Testis (tissue), 3 donors: Measurements from ENCODE around the gene PARVB. TPM values are rescaled to one million over a fixed set of nuclear protein-coding genes. Genes with fewer than 3 reads are reported as not detected.

Experiments
- DNase-seq: peaks from one replicate; pipeline ENCODE4 v3.0.0-alpha.2; 2019
- H3K27ac ChIP-seq, 2 donors: fragments of 200-600 bp; sonication (generic); one replicate each; pipeline ENCODE4 v1.5.1; 2019
- H3K27me3 ChIP-seq: fragments of 200-600 bp; sonication (generic); one replicate; pipeline ENCODE4 v1.5.1; 2019
- H3K36me3 ChIP-seq: fragments of 200-600 bp; sonication (generic); one replicate; pipeline ENCODE4 v1.5.1; 2017; ENCODE audit warnings: low read depth; ENCODE audit errors: missing control alignments
- H3K4me1 ChIP-seq: fragments of 200-600 bp; sonication (generic); one replicate; pipeline ENCODE4 v1.5.1; 2019
- H3K4me3 ChIP-seq, 2 donors: fragments of 200-600 bp; sonication (generic); one replicate each; pipeline ENCODE4 v1.5.1; 2017 to 2019
- H3K9me3 ChIP-seq: fragments of 200-600 bp; sonication (generic); one replicate; pipeline ENCODE4 v1.5.1; 2017
- CTCF ChIP-seq, 3 experiments: fragments of 450-650 bp in 2 of 3; fragments of 200-600 bp in 1 of 3; sonication (generic) in 1 of 3; IDR thresholded peaks; one replicate each; pipeline ENCODE4 v1.5.1; 2016 to 2019; ENCODE audit warnings: antibody characterized with exemption in 3 of 3, mild to moderate bottlenecking in 2 of 3, moderate library complexity in 1 of 3
- POLR2A ChIP-seq: fragments of 450-650 bp; IDR thresholded peaks from one replicate; pipeline ENCODE4 v1.6.1; 2017; ENCODE audit warnings: antibody characterized with exemption, mild to moderate bottlenecking, moderate library complexity
- WGBS, 2 donors: methylation state at CpG; one replicate each; pipeline ENCODE4 v1.1.5; 2018; 5-methylcytosine and 5-hydroxymethylcytosine counted together
- intact Hi-C: fragments of 100-400 bp; cut with DNase I; formaldehyde crosslinking; loops from one replicate; pipeline ENCODE4 v1.15.1; 2023; ENCODE audit warnings: low total_unique reads
- polyA plus RNA-seq: library from polyadenylated mRNA; stranded (reverse); fragments of 350-450 nt; fragmentation: Illumina TruSeq; extraction: RNeasy Lipid Tissue Mini Kit (QIAGEN cat#74804); gene quantifications from one replicate; pipeline ENCODE4 v1.2.3, GENCODE V29; 2014; ENCODE audit warnings: low read depth, low replicate concordance; ENCODE audit not compliant: insufficient read depth
- total RNA-seq, 2 donors: library from RNA; depleted of rRNA; stranded (reverse); fragments of >200 nt; gene quantifications; one replicate each; pipeline ENCODE4 v1.2.3, GENCODE V29; 2016

Gene PARVB
- total and polyA plus RNA-seq, 3 donors from 2014 or later, result 11.6 to 27.5 (median 23.7) TPM

- WGBS, 2 donors, result 68 to 69% methylated on average over 8 of the region's 8 CpGs
- Histone ChIP-seq H3K4me1 (peaks cover 7% of the 10 kb centered on the region), H3K36me3 (no peaks in the 10 kb centered on the region), H3K27ac (no peak overlapping the region), H3K4me3 (no peak overlapping the region), H3K27me3 (no peaks in the 10 kb centered on the region), H3K9me3 (no peaks in the 10 kb centered on the region)
- intact Hi-C loops, result no loop called here
- TF ChIP-seq POLR2A (no peak), CTCF (IDR thresholded peaks at IDR 0.05) (no peak)
- no peak for DNase-seq
Measured at GRCh38 chr22:44033694-44034093, 9.6 kb downstream of the PARVB start.

- Histone ChIP-seq H3K27me3 (no peaks in the 10 kb centered on the region), H3K27ac (no peak overlapping the region), H3K4me1 (peaks cover 10% of the 10 kb centered on the region), H3K36me3 (no peaks in the 10 kb centered on the region), H3K9me3 (no peaks in the 10 kb centered on the region), H3K4me3 (no peak overlapping the region)
- intact Hi-C loops, result no loop called here
- 62 to 76% methylated on average over 9 of the region's 9 CpGs for WGBS, 2 donors
- TF ChIP-seq CTCF (IDR thresholded peaks at IDR 0.05) (no peak), POLR2A (no peak)
- peak; percentile 33 for DNase-seq
Measured at GRCh38 chr22:44037519-44038375, 13.6 kb downstream of the PARVB start.

GRCh38 chr22:44039566-44040171, 15.6 kb downstream of the PARVB start:
- TF ChIP-seq CTCF (IDR thresholded peaks at IDR 0.05) (no peak), POLR2A (no peak)
- no peak overlapping the region for H3K27ac ChIP-seq
- intact Hi-C loops, result no loop called here
- no peaks in the 10 kb centered on the region for H3K9me3 ChIP-seq
- DNase-seq, result no peak
- peaks cover 10% of the 10 kb centered on the region for H3K4me1 ChIP-seq
- H3K4me3 ChIP-seq, result no peak overlapping the region
- H3K27me3 ChIP-seq, result no peaks in the 10 kb centered on the region
- H3K36me3 ChIP-seq, result no peaks in the 10 kb centered on the region
- 93 to 96% methylated on average over 8 of the region's 8 CpGs for WGBS, 2 donors

DNA sequence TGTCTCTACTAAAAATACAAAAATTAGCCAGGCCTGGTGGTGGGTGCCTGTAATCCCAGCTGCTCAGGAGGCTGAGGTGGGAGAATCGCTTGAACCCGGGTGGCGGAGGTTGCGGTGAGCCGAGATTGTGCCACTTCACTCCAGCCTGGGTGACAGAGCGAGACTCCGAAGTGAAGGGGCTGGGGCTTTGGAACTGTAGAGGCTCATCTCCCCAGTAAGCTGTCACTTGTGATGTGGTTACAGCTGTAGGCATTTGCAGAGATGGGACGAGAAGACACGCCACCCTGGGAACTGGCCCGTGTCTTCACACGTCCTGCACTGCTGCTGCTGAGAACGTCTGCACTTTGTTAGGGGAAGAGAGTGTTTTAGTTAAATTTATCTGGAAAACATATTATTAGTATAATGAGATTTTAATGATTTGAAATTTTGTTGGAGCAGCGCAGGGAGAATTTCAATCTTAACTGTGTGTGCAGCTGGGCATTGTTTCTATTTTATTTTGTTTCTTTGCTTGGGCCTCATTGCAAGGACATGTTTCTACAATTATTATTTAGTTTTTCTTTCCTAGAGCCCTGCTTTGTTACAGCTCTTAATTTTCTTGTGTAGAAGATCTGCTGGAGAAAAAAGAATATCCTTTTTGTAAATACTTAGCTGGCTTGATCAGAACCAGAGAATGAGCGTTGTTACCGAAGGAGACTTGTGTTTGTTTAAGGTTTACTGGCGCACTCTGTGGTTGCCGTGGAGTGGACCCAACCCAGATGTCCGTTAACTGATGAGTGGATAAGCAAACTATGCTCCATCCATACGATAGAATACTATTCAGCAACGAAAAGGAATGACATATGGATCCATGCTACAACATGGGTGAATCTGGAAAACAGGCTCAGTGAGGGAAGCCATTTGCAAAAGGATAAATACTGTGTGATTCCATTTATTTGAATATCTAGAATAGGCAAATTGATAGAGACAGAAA, 18.4 kb downstream of the PARVB start:
- intact Hi-C loops, result no loop called here
- H3K27ac ChIP-seq, result no peak overlapping the region
- no peak for DNase-seq

More for the DNA sequence above, 18.4 kb downstream of the PARVB start:
- Histone ChIP-seq H3K4me1 (peaks cover 16% of the 10 kb centered on the region), H3K36me3 (no peaks in the 10 kb centered on the region), H3K27me3 (no peaks in the 10 kb centered on the region), H3K9me3 (no peaks in the 10 kb centered on the region), H3K4me3 (no peak overlapping the region)
- no peak for TF ChIP-seq CTCF (IDR thresholded peaks at IDR 0.05)
- TF ChIP-seq POLR2A, result no peak
- 64 to 75% methylated on average over 20 of the region's 20 CpGs for WGBS, 2 donors
